ENCODE results near the gene SLC24A1.
A peak's percentile ranks its signal among the peaks of the same experiment; 100 is the strongest.

SLC24A1 gene

GRCh38 chr15:65619626-65620290 lies 2.0 kb upstream of the SLC24A1 start:
- DNase-seq = no peak

DNA sequence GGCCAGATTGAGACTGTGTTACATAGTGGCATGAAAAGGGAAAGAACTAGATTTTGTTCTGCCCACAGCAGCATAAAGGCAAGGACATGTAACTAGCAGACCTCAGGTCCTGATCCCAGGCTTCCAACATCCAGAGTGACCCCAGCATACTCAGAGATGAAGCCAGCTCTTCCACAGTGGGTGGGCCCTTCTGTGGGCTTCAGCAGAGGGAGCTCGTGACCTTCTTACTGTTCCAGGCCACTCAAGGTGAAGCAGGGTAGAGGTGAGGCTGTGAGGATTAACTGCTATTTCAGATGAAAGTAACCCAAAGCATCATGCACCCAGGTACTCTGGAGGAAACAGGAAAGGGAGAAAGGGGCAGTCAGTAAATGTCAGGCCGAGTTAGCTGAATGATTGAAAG lies 905 bp upstream of the SLC24A1 start:
- no peak for DNase-seq

- DNase-seq = no peak
Observed at GRCh38 chr15:65623103-65623502, 1.4 kb downstream of the SLC24A1 start.

DNA sequence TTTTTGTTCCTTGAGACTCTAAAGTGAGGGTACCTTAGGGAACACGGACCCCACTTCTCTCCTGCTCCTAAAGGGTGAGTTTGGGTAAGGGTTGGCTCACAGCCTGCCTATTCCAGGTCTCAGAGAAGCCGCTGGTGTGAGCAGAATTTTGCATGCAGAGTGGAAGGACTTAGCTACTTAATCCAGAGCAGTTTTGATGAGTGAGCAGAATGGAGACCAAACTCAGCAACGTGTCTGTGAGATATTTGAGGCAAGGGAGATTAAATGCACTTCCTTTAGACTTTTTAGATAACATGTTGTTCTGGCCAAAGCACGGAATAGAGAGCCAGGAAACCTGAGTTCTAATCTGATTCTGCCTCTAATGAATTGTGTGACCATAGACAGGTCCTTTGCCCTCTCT lies 5.1 kb downstream of the SLC24A1 start:
- DNase-seq = no peak

DNA sequence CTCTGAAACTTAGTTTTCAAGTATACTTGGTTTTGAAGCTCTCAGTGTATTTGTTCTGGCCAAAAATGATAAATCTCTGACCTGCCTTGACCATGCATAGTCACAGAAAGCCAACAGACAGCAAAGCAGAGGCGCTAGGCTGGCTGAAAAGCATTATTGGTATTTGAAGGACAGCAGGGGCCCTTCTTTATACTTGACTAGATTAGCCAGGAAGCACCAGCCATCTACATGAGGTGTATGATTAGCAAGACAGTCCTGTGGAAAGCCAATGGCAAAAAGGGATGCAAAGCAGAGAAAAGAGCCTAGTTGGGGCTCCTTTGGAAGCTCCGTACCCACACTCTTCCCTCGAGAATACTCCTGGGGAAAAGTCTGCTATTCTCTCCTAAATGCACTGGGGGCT lies 7.8 kb downstream of the SLC24A1 start:
- no peak for DNase-seq

DNA sequence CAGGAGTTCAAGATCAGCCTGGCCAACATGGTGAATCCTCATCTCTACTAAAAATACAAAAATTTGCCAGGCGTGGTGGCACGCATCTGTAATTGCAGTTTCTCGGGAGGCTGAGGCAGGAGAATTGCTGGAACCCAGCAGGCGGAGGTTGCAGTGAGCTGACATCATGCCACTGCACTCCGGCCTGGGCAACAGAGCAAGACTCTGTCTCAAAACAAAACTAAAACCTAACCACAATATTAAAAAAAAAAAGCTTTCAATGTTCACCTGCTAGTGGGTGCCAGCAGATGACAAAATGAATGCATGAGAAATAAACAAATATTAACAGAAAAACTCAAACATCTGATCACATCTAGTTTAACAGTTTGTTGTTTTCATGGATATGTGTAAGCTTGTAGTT lies 9.0 kb downstream of the SLC24A1 start:
- DNase-seq = no peak

GRCh38 chr15:65631503-65631902 lies 9.8 kb downstream of the SLC24A1 start:
- no peak for DNase-seq

DNA sequence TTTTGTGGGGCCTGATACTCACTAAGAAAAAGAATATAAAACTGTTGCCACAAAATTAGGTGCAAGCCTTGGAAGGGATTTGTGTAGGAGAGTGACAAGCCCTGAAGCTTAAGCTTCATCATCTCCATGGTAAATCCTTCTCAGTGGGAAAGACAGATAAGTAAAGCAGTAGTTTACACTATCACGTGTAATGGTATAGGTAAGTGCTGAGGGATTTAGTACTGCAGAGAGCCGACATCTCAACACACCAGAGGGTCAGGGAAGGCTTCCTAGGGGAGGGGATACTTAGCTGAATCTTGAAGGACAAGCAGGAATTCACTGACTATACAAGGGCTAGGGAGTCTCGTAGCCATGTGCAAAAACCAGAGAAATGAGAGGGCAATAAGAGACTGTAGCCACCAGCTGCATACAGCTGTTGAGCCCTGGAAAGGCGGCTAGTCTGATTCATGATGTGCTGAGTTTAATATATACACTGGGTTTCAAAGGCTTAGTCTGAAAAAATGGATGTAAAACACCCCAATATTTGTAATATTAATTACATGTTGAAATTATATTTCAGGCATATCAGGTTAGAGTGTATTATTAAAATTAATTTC lies 11.1 kb downstream of the SLC24A1 start:
- no peak for DNase-seq

- DNase-seq = no peak
Observed at GRCh38 chr15:65633752-65634151, 12.0 kb downstream of the SLC24A1 start.

DNA sequence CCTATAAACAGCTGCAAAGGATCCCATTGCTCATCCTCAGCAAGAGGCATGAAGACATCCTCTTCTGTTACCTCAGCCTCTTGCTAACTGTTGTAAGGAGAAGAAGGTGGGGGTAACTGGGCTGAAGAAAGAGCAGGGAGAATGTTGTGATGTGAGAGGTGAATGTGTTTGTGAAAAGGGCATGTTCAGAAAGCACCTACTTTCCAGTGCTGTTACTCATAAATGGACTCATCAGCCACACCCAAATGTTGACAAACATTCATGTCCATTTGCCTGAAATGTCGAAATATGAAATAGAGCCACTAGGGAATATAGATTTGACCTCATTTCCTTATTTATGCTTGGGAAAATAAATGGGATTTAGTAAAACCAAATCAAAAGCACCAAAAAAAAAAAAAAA lies 12.6 kb downstream of the SLC24A1 start:
- no peak for DNase-seq

- DNase-seq = no peak
Observed at GRCh38 chr15:65638109-65638508, 16.4 kb downstream of the SLC24A1 start.

DNA sequence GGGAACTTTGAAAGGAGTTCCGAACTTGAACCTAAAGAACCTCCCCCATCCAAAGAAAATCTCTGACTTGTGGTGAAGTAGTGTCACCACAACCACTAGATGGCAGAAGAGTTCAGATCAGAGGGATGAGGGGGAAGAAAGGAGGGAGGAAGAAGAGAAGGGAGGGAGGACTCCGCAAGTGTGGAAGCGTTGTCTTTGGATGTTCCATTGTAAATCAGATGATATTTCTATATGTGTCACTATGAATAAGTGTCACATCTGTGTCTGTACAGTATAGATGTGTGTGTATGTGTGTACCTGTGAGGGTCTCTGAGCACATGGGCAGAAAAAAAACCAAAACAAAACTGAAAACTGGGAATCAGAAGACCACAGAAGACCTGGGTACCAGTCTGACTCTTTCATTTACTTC lies 16.9 kb downstream of the SLC24A1 start:
- peak; percentile 65 for DNase-seq

DNA sequence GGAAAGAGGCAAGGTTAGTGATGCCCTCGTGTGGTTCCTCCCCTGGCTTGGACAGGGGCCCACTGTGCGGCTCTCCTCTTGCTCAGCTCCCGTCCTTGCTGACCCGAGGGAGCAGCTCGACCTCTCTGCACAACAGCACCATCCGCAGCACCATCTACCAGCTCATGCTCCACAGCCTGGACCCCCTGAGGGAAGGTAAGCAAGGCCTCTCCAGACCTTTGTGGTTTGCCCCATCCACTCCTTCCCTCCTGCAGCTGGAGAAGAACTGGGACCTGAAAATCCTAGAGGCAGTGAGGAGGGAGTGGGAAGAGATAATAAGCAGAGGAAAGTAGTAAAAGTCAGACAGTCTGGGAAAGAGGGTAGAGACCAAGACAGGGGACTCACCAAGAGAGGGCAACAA lies 17.8 kb downstream of the SLC24A1 start:
- DNase-seq = no peak

GRCh38 chr15:65641768-65642475 lies 20.2 kb downstream of the SLC24A1 start:
- DNase-seq = no peak

DNA sequence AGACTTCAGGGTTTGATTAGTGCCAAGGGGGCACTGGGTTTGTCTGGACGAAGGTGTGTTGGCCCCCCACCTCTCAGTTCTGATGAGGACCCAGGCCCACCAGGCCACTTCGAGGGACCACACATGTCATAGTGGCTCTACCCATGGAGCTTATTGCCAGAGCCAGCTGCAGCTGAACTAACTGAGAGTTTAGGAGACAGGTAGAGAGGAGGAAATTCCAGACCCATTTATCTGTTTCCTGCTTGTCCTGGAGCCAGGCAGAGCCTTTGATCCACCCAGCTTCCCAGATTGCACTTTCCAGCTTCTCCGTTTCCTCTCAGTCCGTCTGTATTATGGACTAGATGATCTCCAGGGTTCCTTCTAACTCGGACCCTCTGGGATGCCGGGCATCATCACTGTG lies 20.9 kb downstream of the SLC24A1 start:
- DNase-seq = no peak

- DNase-seq = no peak
Observed at GRCh38 chr15:65644282-65644681, 22.5 kb downstream of the SLC24A1 start.

- DNase-seq = no peak
Observed at GRCh38 chr15:65645392-65645791, 23.7 kb downstream of the SLC24A1 start.

DNA sequence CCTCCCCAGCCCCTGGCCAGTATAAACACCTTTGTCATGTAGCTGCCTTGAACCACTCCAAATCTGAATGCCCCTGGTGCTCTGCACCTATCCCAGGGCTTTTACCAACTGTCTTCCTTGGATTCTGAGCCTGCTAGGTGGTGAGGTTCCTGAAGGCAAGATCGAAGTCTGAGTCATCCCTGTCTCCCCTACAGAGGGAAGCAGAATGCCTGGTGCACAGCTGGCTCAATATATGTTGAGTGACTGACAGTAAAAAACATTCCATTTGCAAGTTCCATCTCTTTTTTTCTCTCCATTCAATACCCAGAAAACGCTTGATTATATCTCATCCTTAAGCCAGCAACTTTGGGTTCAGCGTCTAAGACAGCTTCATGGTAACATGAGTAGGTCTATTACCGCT lies 24.7 kb downstream of the SLC24A1 start:
- no peak for DNase-seq

DNA sequence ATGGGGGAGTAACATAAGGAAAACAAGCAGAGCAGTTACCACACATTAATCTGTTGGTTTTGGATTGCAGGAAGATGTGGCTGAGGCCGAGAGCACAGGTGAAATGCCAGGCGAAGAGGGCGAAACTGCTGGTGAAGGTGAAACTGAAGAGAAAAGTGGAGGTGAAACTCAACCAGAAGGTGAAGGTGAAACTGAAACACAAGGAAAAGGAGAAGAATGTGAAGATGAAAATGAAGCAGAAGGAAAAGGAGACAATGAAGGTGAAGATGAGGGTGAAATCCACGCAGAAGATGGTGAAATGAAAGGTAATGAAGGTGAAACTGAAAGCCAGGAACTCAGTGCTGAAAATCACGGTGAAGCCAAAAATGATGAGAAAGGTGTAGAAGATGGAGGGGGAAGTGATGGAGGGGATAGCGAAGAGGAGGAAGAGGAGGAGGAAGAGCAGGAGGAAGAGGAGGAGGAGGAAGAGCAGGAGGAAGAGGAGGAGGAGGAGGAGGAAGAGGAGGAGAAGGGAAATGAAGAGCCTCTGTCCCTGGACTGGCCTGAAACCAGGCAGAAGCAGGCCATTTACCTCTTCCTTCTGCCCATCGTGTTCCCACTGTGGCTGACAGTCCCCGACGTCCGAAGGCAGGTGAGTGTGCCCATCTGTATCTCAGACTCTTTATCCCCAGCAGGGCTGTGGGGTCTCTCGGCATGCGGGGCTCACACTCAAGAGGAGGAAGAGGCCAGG lies 28.7 kb downstream of the SLC24A1 start:
- no peak for DNase-seq

GRCh38 chr15:65651042-65651322 lies 29.2 kb downstream of the SLC24A1 start:
- DNase-seq = no peak

DNA sequence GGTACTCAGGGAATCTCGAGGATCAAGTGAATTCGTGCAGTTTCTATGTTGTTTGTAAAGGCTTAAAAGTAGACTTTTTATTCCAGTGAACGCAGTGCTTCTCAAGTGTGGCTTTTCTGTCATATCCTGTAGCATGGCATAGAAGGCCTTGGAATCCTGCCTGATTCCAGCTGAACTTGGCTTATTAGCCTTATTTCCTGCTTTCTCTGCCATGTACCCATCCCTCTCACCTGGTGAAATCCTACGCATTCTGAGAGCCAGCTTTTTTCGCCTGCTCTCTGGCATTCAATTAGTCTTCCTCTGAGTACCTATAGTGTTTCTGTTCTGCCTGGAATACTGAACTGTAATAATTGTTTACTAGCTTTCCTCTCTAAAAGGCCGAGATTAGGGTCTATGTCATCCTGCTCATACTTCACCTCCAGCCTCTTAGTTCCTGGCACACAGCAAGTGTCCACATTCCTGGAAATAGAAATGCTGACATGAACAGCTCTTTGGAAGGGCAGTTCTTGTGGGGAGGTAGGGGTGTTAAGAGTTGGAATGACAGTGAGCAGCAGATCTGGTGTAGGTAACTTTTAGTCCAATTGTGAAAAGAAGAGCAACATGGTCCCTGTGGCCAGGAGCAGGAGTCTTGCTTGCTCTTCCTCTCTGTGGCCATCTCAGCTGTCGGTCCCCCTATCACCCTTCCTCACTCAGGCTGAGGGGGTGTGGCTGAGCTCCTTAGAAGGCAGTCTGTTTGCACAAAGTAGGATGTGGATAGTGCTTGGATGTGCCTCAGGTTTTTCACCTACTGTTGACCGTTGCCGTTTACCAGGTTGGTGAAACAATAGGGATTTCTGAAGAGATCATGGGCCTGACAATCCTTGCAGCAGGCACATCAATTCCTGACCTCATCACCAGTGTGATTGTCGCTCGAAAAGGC lies 30.4 kb downstream of the SLC24A1 start:
- DNase-seq = no peak

GRCh38 chr15:65653341-65653740 lies 31.6 kb downstream of the SLC24A1 start:
- DNase-seq = no peak

Measured in SHP77 treated with DMSO at 0.1 percent for 48 hours (cell line).